ENCODE data around the gene LHFPL2.

Gene LHFPL2

GRCh38 chr5:78597068-78597973 is 51.3 kb downstream of the LHFPL2 start:
- DNase-seq (ENCODE audit: low read depth in 1 of 2, low spot score in 1 of 2) = no peak

- DNase-seq (ENCODE audit: low read depth in 1 of 2, low spot score in 1 of 2) = no peak
These were observed 53.1 kb downstream of the LHFPL2 start for GRCh38 chr5:78595458-78595921.

- DNase-seq (ENCODE audit: low read depth in 1 of 2, low spot score in 1 of 2) = no peak
These were observed 53.7 kb downstream of the LHFPL2 start for GRCh38 chr5:78594610-78595457.

- no peak for DNase-seq (ENCODE audit: low read depth in 1 of 2, low spot score in 1 of 2)
These were observed 54.6 kb downstream of the LHFPL2 start for GRCh38 chr5:78594021-78594420.

- DNase-seq (ENCODE audit: low read depth in 1 of 2, low spot score in 1 of 2) = no peak
These were observed 55.1 kb downstream of the LHFPL2 start for GRCh38 chr5:78593465-78593864.

- no peak for DNase-seq (ENCODE audit: low read depth in 1 of 2, low spot score in 1 of 2)
These were observed 55.7 kb downstream of the LHFPL2 start for GRCh38 chr5:78592735-78593386.

GRCh38 chr5:78591972-78592700 is 56.4 kb downstream of the LHFPL2 start:
- no peak for DNase-seq (ENCODE audit: low read depth in 1 of 2, low spot score in 1 of 2)

GRCh38 chr5:78591138-78591612 is 57.4 kb downstream of the LHFPL2 start:
- DNase-seq (ENCODE audit: low read depth in 1 of 2, low spot score in 1 of 2) = no peak

- no peak for DNase-seq (ENCODE audit: low read depth in 1 of 2, low spot score in 1 of 2)
These were observed 58.6 kb downstream of the LHFPL2 start for GRCh38 chr5:78589923-78590322.

GRCh38 chr5:78588507-78588906 is 60.1 kb downstream of the LHFPL2 start:
- no peak for DNase-seq (ENCODE audit: low read depth in 1 of 2, low spot score in 1 of 2)

- DNase-seq (ENCODE audit: low read depth in 1 of 2, low spot score in 1 of 2) = no peak
These were observed 60.7 kb downstream of the LHFPL2 start for GRCh38 chr5:78587775-78588291.

GRCh38 chr5:78587081-78587774 is 61.3 kb downstream of the LHFPL2 start:
- no peak for DNase-seq (ENCODE audit: low read depth in 1 of 2, low spot score in 1 of 2)

- DNase-seq (ENCODE audit: low read depth in 1 of 2, low spot score in 1 of 2) = no peak
These were observed 62.3 kb downstream of the LHFPL2 start for GRCh38 chr5:78586251-78586650.

GRCh38 chr5:78578015-78578414 is 70.6 kb downstream of the LHFPL2 start:
- no peak for DNase-seq (ENCODE audit: low read depth in 1 of 2, low spot score in 1 of 2)

- DNase-seq (ENCODE audit: low read depth in 1 of 2, low spot score in 1 of 2) = no peak
These were observed 71.3 kb downstream of the LHFPL2 start for GRCh38 chr5:78577071-78577807.

GRCh38 chr5:78576376-78576775 is 72.2 kb downstream of the LHFPL2 start:
- no peak for DNase-seq (ENCODE audit: low read depth in 1 of 2, low spot score in 1 of 2)

GRCh38 chr5:78574731-78575161 is 73.8 kb downstream of the LHFPL2 start:
- DNase-seq (ENCODE audit: low read depth in 1 of 2, low spot score in 1 of 2) = no peak

- no peak for DNase-seq (ENCODE audit: low read depth in 1 of 2, low spot score in 1 of 2)
These were observed 74.4 kb downstream of the LHFPL2 start for GRCh38 chr5:78574131-78574673.

- DNase-seq (ENCODE audit: low read depth in 1 of 2, low spot score in 1 of 2) = no peak
These were observed 75.3 kb downstream of the LHFPL2 start for GRCh38 chr5:78573318-78573717.

Measured in stimulated activated CD4-positive, alpha-beta T cell treated with anti-CD3 and anti-CD28 coated beads, Interleukin-15, amount 100 ng/mL, for 1 hour (primary cell).